GM19438 (cell line): ENCODE results near the gene LYST.
A peak's percentile ranks its signal among the peaks of the same experiment; 100 is the strongest.
"Not testable (repeated sequence)": the region's sequence is repeated elsewhere in the genome, so short reads cannot be mapped to it uniquely, and the experiment has no call there.

Source experiments
- ATAC-seq: cut with Tn5 transposase; IDR thresholded peaks from one replicate; pipeline ENCODE4 v1.9.1; 2021; ENCODE audit warnings: low read depth; ENCODE audit not compliant: unreplicated experiment

LYST gene

DNA sequence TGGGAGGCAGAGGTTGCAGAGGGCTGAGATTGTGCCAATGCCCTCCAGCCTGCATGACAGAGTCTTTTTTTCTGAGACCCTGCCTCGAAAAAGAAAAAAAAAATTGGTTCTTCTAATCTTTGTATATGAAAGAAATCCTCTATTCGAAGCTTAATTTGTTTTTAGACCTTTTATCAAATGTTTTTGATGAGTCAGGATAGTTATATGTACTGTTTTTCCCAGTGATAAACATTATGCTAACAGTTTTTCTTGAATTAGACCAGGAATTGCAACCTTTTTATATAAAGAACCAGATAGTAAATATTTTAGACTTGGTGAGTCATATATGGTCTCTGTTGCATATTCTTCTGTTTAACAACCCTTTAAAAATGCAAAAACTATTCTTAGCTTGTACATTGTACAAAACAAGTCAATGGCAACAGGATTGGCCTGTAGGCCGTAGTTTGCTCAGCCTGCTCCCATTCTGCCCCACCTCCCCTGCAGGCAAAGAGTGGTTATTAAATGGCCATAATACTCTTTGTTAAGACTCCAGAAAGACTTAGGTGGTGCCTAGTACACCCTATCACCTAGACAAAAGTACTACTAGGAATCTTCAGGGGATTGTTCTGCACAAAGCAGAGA lies 45.2 kb downstream of the LYST start:
- no peak for ATAC-seq

DNA sequence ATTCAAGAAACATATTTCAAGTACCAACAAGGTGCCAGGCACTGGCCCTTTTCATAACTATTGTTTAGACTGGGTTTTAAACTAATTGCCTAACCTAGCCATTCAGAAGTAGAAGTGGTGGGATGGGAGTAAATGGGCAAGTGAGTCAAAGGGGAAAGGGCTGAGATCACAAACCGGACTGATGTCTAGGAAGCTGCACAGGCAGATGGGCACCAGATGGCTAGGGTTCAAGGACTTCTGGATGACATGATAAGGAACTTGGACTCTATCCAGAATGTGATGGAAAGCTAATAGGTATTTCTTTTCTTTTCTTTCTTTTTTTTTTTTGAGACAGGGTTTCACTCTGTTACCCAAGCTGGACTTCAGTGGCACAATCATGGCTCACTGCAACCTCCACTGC lies 46.6 kb downstream of the LYST start:
- ATAC-seq: no peak

DNA sequence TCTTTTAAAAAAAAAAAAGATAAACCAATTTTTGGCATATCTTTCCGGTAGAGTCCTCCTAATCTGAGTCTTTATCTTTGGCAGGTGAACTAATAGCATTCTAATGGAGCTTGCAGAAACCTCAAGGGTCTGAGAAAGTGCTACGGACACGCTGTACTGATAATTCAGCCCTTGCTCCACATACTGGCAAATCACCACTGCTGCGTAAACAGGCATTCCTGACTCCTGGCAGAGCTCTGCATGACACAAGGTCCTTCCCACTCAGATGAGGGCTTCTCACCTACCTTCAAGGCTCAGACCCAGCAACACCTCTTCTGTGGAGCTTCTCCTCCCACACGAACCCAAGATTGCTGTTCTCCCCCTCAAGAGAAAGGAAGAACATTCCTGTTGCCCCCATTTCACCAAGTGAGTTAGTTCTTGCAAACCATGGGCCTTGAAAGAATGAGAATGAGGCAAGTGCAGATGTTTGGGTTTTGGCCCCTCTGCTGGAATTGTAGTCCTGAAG lies 48.0 kb downstream of the LYST start:
- ATAC-seq: no peak

DNA sequence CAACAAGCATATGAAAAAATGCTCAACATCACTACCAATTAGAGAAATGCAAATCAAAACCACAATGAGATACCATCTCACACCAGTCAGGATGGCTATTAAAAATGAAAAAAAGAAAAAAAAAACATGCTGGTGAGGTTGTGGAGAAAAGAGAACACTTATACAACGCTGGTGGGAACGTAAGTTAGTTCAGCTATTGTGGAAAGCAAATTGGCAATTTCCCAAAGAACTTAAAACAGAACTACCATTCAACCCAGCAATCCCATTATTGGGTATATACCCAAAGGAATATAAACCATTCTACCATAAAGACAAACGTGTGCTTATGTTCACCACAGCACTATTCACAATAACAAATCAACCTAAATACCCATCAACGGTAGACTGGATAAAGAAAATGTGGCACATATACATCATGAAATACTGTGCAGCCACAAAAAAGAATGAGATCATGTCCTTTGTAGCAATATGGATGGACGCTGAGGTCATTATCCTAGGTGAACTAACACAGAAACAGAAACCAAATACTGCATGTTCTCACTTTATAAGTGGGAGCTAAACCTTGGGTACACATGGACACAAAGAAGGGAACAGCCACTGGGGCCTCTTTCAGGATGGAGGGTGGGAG lies 49.5 kb downstream of the LYST start:
- no peak for ATAC-seq

DNA sequence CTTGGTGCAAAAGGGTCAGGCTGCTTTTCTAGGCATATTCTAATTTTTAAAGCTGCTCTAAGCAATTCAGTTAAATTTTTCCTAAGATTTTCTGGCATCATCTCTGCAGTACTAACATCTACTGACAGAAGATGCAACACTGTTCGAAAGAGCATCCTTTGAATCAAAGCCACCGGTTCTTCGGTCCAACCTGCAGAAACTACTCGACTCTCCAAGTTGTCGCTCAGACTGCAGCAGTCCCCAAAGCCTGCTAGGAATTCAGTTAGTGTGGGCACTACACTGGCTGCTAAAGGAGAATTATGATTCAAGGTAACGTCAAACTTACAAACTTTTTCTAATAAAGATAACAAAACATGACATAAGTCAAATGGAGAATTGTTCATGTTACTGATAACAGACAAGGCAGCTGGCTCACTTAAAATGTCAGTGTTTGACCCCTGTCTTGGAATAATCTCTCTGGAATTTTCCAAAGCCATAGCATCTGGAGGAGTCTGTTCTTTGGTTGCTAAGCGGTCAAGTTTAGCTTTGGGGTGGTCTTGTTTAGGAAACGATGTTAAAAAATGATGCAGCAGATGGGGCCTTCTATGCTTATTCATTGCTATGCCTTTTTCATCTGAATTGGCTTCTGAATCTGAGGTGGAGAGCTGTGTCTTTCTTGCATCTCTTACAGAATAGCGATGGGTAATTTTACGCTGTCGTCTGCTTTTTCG lies 56.9 kb downstream of the LYST start:
- no peak for ATAC-seq

DNA sequence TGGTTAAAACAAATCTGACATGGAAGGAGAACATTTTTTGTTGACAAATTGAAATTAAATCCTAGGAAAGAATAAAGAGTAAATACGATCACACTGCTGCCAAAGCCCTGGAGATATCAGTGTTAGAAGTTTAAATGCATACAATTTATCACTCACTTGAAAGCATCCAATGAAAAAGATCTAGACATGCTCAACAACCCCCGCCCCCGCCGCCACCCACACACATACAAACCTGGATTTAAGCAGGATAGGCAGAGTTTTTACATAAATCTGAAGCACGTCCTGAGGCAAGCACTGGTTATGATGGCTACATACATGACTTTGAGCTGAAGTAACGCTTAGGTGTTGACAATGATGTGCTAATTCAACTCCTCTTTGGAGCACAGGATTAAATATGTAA lies 58.5 kb downstream of the LYST start:
- ATAC-seq: no peak

DNA sequence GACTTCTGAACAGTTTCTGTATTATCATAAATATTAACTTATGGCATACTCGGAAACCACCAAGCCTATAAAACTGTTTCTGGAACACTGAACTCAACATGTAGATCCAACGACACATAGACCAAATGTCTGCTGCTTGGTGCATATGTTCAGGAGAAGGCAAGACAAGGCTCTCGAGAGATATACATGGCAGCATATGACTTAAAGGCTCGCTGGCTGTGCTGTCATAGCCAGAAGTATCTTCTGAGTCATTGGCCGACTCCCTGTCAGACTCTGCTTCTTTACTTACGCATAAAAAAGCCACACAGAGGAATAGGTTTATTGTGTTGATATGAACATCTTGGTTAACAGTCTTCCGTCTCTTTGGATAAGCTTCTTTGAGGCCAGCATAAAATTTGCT lies 60.6 kb downstream of the LYST start:
- no peak for ATAC-seq

DNA sequence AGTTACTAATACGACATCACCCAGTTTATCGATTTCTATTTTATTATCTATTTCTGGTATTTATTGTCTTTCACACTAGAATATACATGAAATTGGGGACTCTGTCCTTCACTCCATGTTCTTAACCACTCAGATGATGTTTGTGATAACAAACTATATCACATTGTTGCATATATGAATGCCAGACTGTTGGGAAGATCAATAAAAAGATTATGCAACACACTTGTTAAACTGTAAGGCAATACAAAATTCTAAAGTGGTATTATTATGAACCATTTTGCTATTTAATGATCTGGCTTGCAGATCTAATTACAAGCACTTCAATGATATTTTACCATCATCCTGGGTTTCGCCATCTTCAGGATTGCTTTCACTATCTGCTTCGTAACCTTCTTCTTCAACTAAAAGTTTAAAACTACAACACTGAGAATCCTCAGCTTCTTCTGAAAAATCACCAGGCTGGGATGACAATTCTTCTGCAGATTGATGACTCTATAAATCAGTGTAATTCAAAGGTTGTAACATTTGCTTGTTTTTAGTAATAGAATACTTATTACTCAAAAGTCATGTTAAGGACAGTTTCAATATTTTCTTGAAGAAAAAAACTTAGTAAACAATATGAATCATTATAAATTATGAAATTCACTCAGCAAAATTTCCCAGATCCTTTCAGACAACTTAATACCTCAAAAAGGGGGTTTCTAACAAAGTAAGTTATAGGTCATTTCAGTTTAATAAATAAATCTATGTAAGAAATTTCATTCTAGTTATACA lies 63.9 kb downstream of the LYST start:
- no peak for ATAC-seq

DNA sequence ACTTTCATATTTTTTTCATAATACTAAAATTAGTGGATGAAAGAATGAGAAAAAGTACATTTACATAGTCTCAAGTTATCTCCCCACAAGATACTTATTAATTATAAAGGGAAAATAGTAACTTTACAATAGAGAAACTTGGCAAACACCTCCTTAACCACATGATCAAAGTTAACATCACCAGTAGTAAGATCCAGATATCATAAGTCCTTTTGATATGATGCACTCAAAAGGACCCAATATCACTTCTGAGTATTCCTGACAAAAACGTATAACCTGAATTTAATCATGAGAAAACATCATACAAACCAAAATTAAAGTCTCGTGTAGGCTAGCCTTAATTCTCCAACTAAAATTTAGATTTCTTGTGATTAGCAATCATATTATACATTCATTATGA lies 67.4 kb downstream of the LYST start:
- no peak for ATAC-seq

DNA sequence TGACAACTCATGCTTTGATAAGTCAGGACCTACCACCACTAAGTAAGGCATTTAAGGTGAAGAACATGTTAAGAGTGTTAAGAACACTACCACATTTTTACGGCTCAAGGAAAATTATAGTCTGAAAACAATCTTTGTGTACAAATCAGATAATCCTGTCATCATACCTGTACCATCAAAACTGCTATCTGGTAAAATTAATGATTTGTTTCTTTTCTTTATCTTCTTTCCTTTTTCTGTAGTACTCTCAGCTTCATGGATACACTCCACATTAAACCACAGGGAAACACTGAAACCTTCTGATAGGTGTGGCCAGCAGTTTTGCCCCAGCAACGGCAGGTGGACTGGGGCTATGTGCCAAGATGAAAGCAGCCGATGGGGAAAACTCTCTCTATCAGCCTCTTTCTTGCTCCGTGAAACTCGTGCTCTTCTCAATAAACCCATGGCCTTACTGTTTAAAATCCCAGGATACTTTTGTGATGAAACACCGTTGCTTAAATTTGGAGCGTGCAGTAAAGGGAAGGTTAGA lies 75.1 kb downstream of the LYST start:
- ATAC-seq: no peak

DNA sequence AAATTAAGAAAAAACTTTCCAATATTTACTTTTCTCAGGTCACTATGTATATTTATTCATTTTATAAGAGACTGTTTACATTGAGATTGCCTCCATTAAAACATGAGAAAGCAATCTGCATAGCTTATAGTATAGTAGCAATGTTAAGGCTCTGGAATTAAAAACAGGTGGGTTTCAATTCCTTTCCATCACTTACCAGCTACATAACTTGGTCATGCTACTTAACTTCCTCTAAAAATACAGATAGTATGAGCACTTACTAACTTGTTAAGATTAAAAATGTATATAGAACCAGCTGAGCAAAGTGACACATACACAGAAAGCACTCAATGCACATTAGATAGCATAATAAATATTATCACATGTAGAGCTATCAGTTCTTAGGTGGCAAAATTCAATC lies 76.6 kb downstream of the LYST start:
- no peak for ATAC-seq

DNA sequence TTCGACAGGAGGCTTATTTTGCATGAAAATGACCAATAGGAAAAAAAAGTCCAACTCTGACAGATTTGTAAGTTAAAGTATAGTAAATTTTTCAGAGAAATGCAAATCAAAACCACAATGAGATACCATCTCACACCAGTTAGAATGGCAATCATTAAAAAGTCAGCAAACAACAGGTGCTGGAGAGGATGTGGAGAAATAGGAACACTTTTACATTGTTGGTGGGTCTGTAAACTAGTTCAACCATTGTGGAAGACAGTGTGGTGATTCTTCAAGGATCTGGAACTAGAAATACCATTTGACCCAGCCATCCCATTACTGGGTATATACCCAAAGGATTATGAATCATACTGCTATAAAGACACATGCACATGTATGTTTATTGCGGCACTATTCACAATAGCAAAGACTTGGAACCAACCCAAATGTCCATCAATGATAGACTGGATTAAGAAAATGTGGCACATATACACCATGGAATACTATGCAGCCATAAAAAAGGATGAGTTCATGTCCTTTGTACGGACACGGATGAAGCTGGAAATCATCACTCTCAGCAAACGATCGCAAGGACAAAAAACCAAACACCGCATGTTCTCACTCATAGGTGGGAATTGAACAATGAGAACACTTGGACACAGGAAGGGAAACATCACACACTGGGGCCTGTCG lies 80.3 kb downstream of the LYST start:
- not testable (repeated sequence) for ATAC-seq

DNA sequence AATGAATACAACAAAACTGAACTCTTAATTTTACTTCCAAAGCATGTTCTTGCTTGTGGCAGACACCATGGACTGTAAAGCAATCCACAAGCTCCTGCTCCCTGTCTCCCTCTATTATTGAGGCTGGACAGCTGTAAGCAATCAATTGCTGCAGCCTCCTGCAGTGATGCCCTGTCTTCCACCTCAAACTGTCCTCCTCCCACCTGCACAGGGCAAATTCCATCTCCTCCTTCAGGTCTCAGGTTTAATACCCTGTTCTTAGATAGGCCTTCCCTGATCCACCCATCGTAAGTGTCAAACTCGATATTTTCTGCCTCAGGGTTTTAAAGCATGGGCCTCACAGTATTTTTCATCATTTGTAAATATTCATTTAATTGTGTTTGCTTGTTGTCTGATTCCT lies 81.8 kb downstream of the LYST start:
- no peak for ATAC-seq

DNA sequence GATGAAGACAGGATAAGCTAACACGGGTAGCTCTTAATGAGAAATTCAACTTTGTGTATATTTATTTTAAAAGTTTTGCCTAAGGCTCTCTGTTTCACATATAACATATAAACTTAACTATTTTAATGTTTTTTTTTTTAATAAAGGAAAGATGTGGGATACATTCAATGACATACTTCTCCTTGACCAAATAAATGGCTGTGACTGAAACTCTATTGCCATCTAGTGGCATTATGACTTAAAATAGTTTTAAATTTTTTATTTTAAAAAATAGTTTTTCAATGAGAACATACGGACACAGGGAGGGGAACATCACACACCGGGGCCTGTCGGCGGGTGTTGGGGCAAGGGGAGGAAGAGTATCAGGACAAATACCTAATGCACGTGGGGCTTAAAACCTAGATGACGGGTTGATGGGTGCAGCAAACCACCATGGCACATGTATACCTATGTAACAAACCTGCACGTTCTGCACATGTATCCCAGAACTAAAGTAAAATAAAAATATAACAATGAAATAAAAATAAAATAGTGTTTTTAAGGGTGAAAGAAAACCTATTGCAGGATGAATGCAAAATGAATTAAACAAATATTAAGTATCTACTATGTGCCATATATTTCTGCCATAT lies 83.4 kb downstream of the LYST start:
- no peak for ATAC-seq

DNA sequence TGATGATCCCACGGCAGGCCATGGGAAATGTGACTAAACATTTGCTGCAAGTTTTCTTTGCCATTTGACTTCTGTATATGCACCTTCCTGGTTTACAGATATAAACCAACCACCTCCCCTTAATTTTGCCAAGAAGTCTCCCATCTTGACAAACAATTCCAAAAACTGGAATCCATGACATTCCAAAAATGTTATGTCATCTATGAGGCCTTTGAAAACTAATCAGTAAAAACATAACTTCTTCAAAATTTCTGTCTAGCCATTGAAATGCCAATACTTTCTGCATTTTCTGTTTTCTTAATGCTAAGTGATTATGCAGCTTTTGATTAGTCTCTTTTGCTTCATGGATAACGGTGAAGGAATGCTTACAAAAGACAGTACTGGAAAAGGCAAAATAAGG lies 84.1 kb downstream of the LYST start:
- ATAC-seq: no peak

DNA sequence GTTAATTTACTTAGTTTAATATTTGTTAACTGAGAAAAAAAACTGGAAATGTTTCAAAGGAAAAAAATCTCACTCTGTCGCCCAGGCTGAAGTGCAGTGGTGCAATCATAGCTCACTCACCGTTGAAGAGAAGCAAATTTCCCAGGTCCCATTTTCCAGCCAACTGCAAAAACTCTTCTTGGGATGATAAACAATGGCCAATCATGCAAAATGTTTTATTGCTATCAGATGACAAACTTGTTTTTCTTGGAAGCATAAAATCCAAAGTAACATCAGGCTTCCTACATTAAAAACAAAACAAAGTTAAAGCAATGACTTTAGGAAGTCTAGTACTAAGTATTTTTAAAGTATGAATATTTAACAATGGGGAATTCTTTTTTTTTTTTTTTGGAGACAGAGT lies 84.9 kb downstream of the LYST start:
- ATAC-seq: no peak

DNA sequence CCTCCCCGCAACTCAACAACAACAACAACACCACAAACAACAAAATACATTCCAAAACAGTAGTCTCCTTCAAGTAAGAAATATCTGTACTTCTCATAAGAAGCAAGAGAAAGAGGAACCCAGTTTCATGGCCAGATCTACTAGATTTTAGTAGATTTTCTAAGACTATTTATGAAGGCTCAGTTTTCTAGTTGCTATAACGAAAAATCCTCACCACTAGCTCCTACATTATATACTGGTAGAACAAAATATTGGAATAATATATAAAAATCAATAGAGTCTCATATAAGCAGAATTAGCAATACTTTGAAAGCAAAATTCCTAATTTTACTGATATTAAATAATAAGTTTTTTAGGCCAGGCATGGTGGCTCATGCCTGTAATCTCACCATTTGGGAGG lies 86.9 kb downstream of the LYST start:
- ATAC-seq: no peak

DNA sequence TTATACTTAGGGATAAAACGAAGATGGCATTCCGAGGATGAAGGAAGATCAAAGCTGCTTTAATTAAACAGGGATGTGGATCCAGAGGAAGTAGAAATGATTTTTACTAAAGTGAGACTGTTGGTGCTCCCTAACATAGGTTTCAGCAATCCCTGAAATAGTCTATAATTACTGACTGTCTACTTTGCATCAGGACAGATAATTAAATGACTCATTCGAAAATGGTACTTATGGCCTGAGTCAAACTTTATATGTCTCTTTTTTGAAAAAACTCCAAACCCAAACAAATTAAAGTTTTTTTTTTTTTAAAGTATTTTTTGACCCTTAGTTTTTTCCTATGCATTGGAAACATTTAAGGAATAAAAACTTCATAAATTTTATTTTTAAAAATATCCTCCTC lies 90.3 kb downstream of the LYST start:
- ATAC-seq: no peak

DNA sequence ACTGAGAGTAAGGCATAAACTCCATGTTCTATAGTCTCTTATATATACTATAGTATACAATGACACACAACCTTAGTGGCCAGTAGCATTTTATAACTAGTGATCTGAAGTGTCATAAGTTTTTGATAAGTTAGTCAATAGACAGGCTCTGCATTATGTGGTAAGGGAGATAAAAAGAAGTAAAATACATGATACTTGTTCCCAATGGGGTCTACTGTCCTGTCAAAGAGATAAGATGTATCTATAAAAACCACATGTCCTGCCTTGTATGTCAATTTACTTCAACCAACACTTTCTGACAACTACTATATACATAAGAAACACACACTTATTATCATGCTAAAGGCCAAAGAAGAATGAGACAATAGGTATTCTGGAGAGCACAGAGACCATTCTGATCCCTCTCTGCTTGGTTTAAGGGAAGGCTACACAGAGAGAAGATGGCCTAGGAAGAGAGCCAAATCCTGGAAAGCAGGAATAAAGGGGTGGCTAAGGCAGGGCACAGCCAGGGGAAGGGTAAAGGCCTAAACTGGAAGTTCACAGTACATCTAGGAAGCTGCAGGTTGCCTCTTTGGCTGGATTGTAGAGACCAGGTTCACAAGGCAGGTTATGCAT lies 91.4 kb downstream of the LYST start:
- no peak for ATAC-seq

DNA sequence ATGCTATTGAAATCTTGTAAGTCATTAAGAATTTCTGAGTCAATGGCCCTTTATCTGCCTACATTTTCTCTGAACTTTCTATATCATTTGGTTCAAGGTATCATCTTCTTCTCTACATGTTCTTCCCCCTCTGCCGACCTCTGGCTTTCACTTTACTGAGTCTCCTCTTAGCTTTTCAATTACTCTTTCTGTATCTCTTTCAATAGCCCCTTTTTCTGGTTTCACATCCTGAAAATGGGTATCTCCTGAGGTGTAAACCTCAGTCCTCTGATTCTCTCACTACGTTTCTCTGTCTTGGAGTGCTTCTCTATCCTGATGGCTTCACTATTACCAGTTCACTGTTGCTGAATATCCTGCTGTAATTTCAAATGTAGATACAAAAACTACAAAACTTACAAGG lies 98.9 kb downstream of the LYST start:
- ATAC-seq: peak; percentile 90
